Activated CD4-positive, alpha-beta T cell treated with anti-CD3 and anti-CD28 coated beads, Interleukin-2, Interleukin-4, amounts not matched to agents 100 ng/mL and 50 ng/mL, durations not matched to agents 16 hours and 8 hours (primary cell): ENCODE results near the gene CAMSAP1.

ENCODE experiments used
- DNase-seq: peaks from one replicate; pipeline ENCODE4 v3.0.0-alpha.2; 2020; ENCODE audit warnings: low spot score

Gene CAMSAP1

GRCh38 chr9:135813671-135814290 lies 93.6 kb downstream of the CAMSAP1 start:
- DNase-seq: no peak

- DNase-seq: no peak
Observed at GRCh38 chr9:135812961-135813360, 94.4 kb downstream of the CAMSAP1 start.

- DNase-seq: no peak
Observed at GRCh38 chr9:135811801-135812200, 95.5 kb downstream of the CAMSAP1 start.

GRCh38 chr9:135810806-135811575 lies 96.4 kb downstream of the CAMSAP1 start:
- no peak for DNase-seq

GRCh38 chr9:135809166-135809565 lies 98.2 kb downstream of the CAMSAP1 start:
- no peak for DNase-seq

GRCh38 chr9:135805422-135806022 lies 101.8 kb downstream of the CAMSAP1 start:
- DNase-seq: no peak

GRCh38 chr9:135804581-135805421 lies 102.5 kb downstream of the CAMSAP1 start:
- no peak for DNase-seq

- no peak for DNase-seq
Observed at GRCh38 chr9:135803441-135803840, 103.9 kb downstream of the CAMSAP1 start.

- DNase-seq: no peak
Observed at GRCh38 chr9:135802876-135803419, 104.4 kb downstream of the CAMSAP1 start.

GRCh38 chr9:135801070-135801469 lies 106.3 kb downstream of the CAMSAP1 start:
- DNase-seq: no peak

GRCh38 chr9:135799261-135799660 lies 108.1 kb downstream of the CAMSAP1 start:
- DNase-seq: no peak

- no peak for DNase-seq
Observed at GRCh38 chr9:135798263-135798585, 109.1 kb downstream of the CAMSAP1 start.

GRCh38 chr9:135797507-135798262 lies 109.7 kb downstream of the CAMSAP1 start:
- DNase-seq: peak; percentile 26

- no peak for DNase-seq
Observed at GRCh38 chr9:135796784-135797485, 110.4 kb downstream of the CAMSAP1 start.

GRCh38 chr9:135795391-135795790 lies 112.0 kb downstream of the CAMSAP1 start:
- DNase-seq: no peak

- no peak for DNase-seq
Observed at GRCh38 chr9:135794361-135794885, 112.9 kb downstream of the CAMSAP1 start.

GRCh38 chr9:135794057-135794335 lies 113.3 kb downstream of the CAMSAP1 start:
- no peak for DNase-seq

- DNase-seq: no peak
Observed at GRCh38 chr9:135793221-135794056, 113.9 kb downstream of the CAMSAP1 start.

- no peak for DNase-seq
Observed at GRCh38 chr9:135792268-135793128, 114.8 kb downstream of the CAMSAP1 start.
